GM20431 (cell line): ENCODE data around the gene CFP.
"Not testable (repeated sequence)": the region's sequence is repeated elsewhere in the genome, so short reads cannot be mapped to it uniquely, and the experiment has no call there.

ENCODE experiments used
- in situ Hi-C: fragments of 300-500 bp; cut with MseI, MboI; formaldehyde crosslinking; loops from one replicate; pipeline ENCODE4 v1.15.0; 2020; ENCODE audit warnings: low sequenced_read_pairs; ENCODE audit not compliant: unreplicated experiment

The CFP gene

DNA sequence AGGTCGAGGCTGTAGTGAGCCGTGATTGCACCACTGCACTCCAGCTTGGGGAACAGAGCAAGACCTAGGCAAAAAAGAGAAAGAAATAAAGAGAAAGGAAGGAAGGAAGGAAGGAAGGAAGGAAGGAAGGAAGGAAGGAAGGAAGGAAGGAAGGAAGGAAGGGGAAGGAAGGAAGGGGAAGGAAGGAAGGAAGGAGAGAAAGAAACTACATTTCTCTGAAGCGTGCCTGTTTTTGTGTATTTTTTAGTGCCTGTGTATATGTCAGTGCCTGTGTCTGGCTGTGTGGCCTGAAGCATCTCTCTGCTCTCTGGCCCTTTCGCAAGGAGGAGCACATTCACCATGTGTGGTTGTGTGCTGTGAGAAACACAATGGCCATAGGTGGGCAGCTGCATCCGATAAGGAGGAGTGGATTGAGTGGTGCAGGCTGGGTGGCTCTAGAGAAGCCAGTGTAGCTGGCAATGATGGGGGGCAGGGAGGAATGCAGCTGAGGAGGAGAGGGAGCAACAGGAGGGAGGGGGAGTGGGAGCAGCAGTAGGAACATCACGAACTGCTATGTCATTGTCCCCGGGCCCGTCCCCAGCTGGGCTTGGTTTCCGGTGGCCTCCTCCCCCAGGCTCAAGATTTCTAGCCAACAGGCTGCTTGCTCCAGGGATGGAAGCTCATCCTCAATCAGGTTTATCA lies 21.5 kb downstream of the CFP start:
- in situ Hi-C loops: no loop called here

DNA sequence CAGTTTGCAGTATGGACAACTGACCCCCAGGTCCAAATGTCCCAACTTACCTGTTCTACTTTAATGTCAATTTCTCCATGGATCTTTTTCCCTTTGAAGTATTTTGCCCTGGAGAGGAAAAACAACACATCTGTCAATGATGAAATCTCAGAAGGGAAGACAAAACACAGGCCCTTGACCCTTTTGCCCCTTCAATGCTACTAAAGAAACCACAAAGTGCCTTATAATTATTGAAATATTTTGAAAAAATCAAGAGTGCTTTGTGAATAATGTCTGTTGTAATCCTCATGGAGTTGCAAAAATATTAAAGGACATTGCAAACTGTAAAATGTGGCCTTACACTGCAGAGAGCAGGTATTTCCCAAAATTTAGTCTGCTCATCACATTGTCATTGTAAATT lies 22.6 kb downstream of the CFP start:
- in situ Hi-C loops: no loop called here

GRCh38 chrX:47605024-47605423 lies 24.7 kb downstream of the CFP start:
- in situ Hi-C loops: no loop called here

DNA sequence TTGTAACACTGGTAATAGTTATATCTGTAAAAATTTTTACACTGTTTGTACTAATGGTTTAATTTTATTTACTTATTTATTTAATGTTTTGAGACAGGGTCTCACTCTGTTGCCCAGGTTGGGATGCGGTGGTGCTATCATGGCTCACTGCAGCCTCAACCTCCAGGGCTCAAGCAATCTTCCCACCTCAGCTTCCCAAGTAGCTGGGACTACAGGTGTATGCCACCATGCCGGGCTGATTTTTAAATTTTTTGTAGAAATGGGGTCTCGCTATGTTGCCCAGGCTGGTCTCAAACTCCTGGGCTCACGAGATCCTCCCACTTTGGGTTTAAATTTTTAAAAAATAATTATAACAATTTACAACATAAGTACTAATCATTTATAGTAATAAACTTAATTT lies 26.6 kb downstream of the CFP start:
- in situ Hi-C loops: not testable (repeated sequence)

- in situ Hi-C loops: no loop called here
These were observed 32.5 kb downstream of the CFP start for GRCh38 chrX:47597222-47597621.

GRCh38 chrX:47596256-47596655 lies 33.5 kb downstream of the CFP start:
- in situ Hi-C loops: no loop called here

GRCh38 chrX:47595716-47596251 lies 33.9 kb downstream of the CFP start:
- in situ Hi-C loops: no loop called here

DNA sequence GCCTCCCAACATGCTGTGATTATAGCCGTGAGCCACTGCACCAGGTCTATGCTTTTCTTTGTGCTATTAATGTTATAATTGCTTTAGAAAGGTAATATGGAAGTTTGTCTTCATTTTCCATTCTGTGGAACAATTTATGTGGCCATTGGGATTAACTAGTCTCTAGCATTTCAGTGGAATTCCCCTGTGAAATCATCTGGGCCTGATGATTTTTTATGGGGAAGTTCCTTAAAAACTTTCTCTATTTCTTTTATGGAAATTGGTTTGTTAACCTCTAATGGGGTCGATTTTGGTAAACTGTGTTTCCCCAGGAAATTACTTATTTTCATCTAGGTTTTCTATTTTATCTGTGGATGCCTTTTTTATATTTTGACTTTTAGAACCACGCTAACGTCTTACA lies 36.2 kb downstream of the CFP start:
- in situ Hi-C loops: no loop called here

DNA sequence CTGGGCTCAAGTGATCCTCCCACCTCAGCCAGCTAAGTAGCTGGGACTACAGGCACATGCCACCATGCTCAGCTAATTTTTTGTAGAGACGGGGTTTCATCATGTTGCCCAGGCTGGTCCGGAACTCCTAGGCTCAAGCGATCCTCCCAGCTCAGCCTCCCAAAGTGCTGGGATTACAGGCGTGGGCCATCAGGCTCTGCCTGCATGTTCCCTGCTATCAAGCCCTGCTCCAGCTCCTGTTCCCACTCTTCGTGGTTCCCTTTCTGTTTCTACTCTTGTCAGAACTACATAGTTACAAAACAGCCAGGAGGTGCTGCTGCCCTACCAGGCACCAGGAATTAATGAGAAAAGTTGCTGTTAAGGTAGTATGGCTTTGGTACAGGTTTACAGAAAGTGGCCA lies 38.7 kb downstream of the CFP start:
- in situ Hi-C loops: no loop called here

DNA sequence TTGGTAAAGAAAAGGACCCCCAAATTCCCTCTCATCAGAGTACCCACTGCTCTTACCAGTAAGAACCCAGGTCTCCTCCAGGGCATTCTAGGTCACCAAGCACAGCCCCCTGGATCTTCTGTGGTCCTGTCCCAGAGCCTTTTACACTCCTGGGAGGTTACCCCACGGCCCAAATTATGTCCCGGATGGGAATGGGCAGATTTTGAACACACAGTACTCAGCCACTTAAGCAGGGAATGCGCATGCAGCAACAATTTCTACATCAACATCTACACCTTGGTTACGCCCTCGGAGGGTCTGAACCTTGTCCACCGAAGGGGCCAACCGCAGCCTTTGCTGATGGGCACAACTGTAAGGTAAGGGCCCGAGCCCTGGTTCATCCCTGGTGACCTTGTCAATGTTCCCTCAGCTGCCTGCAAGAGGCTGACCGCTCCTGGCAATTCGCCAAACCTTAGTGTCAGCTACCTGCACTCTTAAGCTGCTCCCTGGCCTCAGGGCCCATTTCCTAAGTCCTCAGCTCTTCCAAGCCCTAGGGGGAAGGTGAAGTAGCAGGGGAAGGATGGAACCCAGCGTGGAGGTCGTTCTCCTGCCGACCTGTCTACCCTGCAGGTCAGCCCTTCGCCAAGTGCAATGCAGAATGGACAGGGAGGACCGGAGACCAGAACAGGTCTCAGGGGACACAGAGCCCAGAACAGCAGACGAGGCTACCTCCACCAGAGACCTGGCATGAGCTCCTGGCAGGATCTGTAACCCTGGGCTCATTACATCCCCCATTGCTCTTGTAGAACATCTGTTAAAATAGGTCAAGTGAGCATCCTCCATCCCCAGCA lies 41.6 kb downstream of the CFP start:
- in situ Hi-C loops: no loop called here

- in situ Hi-C loops: no loop called here
These were observed 42.4 kb downstream of the CFP start for GRCh38 chrX:47587091-47587891.

GRCh38 chrX:47586043-47586787 lies 43.5 kb downstream of the CFP start:
- in situ Hi-C loops: no loop called here

GRCh38 chrX:47585273-47585672 lies 44.5 kb downstream of the CFP start:
- in situ Hi-C loops: no loop called here

DNA sequence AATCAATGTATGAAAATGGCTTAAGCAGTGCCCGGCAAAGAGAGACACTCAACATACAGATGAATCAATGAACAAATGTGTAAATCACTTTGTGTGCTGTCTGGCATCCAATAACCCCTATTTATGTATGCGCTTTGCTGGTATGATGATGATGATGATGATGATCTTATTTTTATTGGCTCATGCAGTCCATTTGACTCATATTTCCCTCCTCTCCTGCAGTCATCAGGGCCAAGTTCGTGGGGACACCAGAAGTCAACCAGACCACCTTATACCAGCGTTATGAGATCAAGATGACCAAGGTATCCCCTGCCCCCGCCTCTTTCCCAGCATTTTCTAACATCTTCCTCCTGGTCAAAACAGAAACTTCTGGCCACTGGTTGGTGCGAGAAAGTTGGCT lies 45.0 kb downstream of the CFP start:
- in situ Hi-C loops: no loop called here

- in situ Hi-C loops: no loop called here
These were observed 46.4 kb downstream of the CFP start for GRCh38 chrX:47583240-47583861.

- in situ Hi-C loops: no loop called here
These were observed 47.7 kb downstream of the CFP start, which contains the start of gene TIMP1 for GRCh38 chrX:47581731-47582647. TIMP1 (plus strand) TSS chrX:47582436; CDS start chrX:47583416, 980 bp downstream.

- in situ Hi-C loops: no loop called here
These were observed 50.2 kb downstream of the CFP start for GRCh38 chrX:47579537-47579936.

- in situ Hi-C loops: no loop called here
These were observed 51.0 kb downstream of the CFP start for GRCh38 chrX:47578692-47579091.
